GM21381 (cell line): ENCODE data around the gene C9orf72.
A peak's percentile ranks its signal among the peaks of the same experiment; 100 is the strongest.
"Not testable (repeated sequence)": the region's sequence is repeated elsewhere in the genome, so short reads cannot be mapped to it uniquely, and the experiment has no call there.

Experiments
- ATAC-seq: cut with Tn5 transposase; IDR thresholded peaks from one replicate; pipeline ENCODE4 v1.9.1; 2021; ENCODE audit warnings: mild to moderate bottlenecking, moderate library complexity; ENCODE audit not compliant: unreplicated experiment

The C9orf72 gene

GRCh38 chr9:27572918-27573633 is at the start of gene C9orf72:
TSS of gene C9orf72 (minus strand) at chr9:27573481. CDS start at chr9:27567120, 6,361 bp downstream.
- peak; percentile 62 for ATAC-seq

GRCh38 chr9:27622693-27623340 is 49.5 kb upstream of the C9orf72 start:
- no peak for ATAC-seq

GRCh38 chr9:27619743-27620142 is 46.5 kb upstream of the C9orf72 start:
- no peak for ATAC-seq

GRCh38 chr9:27618066-27618465 is 44.8 kb upstream of the C9orf72 start:
- no peak for ATAC-seq

GRCh38 chr9:27614551-27614950 is 41.3 kb upstream of the C9orf72 start:
- no peak for ATAC-seq

- not testable (repeated sequence) for ATAC-seq
Measured at GRCh38 chr9:27612036-27612435, 38.8 kb upstream of the C9orf72 start.

- no peak for ATAC-seq
Measured at GRCh38 chr9:27610622-27611021, 37.3 kb upstream of the C9orf72 start.

- no peak for ATAC-seq
Measured at GRCh38 chr9:27602954-27603353, 29.7 kb upstream of the C9orf72 start.

- no peak for ATAC-seq
Measured at GRCh38 chr9:27602142-27602861, 29.0 kb upstream of the C9orf72 start.

GRCh38 chr9:27601396-27601795 is 28.1 kb upstream of the C9orf72 start:
- ATAC-seq, result no peak

GRCh38 chr9:27600256-27600655 is 27.0 kb upstream of the C9orf72 start:
- ATAC-seq, result no peak

- no peak for ATAC-seq
Measured at GRCh38 chr9:27599870-27600238, 26.6 kb upstream of the C9orf72 start.

GRCh38 chr9:27599102-27599869 is 26.0 kb upstream of the C9orf72 start:
- no peak for ATAC-seq

- ATAC-seq, result no peak
Measured at GRCh38 chr9:27595733-27596132, 22.5 kb upstream of the C9orf72 start.

- ATAC-seq, result no peak
Measured at GRCh38 chr9:27591672-27592071, 18.4 kb upstream of the C9orf72 start.

- no peak for ATAC-seq
Measured at GRCh38 chr9:27591093-27591492, 17.8 kb upstream of the C9orf72 start.

- no peak for ATAC-seq
Measured at GRCh38 chr9:27590651-27591050, 17.4 kb upstream of the C9orf72 start.

- ATAC-seq, result no peak
Measured at GRCh38 chr9:27589462-27589861, 16.2 kb upstream of the C9orf72 start.

- no peak for ATAC-seq
Measured at GRCh38 chr9:27586304-27586703, 13.0 kb upstream of the C9orf72 start.

GRCh38 chr9:27584931-27585330 is 11.7 kb upstream of the C9orf72 start:
- no peak for ATAC-seq

GRCh38 chr9:27582794-27583193 is 9.5 kb upstream of the C9orf72 start:
- ATAC-seq, result no peak
